Cortex of kidney (tissue), 1 donor: ENCODE results near the gene WDR90.

Experiments used
- DNase-seq: peaks from one replicate; lab custom pipeline; 2025; lab: John Stamatoyannopoulos, UW

Gene WDR90

DNA sequence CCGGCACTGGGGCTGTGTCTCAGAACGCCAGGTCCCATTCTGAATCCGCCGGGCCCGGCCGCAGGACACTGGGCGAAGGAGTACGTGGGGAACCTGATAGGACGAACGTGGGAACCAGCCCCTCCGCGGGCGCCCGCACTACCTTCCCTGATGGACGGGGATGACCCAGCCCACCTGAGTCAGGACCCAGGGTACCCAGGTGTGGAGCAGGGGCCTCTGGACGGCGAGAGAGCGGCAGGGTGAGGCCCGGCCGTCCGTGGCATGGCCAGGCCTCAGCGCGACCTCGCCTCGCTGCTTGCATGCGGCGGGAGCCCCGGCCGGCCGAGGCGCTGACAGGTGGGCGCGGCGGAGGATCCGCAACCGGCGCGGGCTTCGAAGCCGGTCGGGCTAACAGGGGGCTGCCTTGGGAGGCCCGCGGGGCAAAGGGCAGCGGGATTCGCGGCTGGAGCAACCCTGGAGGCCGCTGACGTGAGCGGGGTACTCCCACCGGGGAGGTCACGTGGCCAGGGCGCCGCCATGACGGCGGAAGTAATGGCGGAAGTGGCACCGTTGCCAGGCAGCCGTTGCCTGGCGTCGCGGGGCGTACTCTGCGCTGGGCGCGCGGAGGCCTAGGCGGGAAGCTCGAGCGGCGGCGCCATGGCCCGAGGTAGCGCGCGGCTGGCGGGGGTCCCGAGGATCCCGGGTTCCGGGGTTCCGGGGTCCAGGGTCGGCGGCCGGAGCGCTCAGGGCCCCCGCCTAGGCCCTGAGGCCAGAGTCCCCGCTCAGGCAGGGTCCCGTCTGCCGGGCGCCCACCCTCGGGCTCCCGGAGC, at the start of gene WDR90:
WDR90 (plus strand) TSS at position 585 of the 809 bp plus-strand sequence; CDS start at position 637, 52 bp downstream.
- DNase-seq = no peak

- no peak for DNase-seq
These were observed 48.4 kb upstream of the WDR90 start for GRCh38 chr16:600781-601180.

GRCh38 chr16:603933-604332, 45.2 kb upstream of the WDR90 start:
- no peak for DNase-seq

DNA sequence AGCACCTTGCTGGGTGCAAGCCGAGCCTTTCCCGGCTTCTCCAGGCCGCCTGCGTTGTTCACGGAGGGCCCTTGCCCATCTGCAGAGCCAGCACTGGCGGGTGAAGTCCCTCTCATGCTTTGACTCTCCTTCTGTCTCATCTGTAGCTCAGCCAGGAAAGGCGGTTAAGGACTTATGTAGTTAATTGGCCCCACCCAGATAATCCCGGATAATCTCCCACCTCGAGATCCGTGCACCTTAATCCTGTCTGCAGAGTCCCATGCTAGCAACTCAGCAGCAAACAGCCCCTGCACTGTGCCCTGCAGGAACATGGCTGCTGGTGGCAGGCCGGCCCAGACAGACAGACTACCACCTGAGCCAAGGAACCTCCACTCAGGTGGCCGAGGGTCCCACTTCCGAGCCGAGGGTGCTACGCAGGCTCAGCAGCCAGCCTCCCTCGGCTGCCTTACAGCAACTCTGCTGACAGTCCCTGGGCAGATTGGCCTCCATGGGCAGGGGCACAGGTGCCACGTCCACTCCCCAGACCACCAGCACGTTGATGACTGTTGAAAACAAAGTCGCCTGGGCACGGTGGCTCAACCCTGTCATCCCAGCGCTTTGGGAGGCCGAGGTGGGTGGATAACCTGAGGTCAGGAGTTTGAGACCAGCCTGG, 42.4 kb upstream of the WDR90 start:
- no peak for DNase-seq

DNA sequence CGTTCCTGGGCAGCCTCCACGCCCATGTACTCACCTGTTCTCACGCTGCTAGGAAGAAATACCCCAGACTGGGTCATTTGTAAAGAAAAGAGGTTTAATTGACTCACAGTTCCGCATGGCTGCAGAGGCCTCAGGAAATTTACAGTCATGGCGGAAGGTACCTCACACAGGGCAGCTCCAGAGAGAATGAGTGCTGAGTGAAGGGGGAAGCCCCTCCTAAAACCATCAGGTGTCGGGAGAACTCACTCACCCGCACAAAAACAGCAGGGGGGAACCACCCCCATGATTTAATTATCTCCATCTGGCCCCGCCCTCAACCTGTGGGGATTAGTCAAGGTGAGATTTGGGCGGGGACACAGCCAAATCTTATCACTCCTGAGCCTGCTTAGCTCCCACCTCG, 41.1 kb upstream of the WDR90 start:
- DNase-seq = no peak

DNA sequence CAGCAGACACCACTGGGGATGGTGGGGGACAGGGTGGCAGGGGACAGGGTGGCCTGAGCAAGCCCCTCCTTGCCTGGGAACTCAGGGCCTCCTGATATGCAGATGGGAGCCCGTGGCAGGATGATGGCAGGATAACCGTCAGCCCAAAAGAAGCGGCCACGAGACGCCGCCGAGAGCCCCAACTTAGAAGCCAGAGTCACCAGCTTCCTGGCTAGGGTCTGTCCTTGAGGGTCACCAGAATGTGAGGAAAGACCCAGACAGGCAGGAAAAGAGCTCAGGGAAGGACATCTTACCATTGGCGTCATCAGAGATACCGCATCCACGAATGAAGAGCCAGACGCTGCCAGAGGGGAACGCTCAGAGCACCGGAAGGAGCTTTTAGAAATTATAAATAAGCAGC, 39.8 kb upstream of the WDR90 start:
- DNase-seq = no peak

- no peak for DNase-seq
These were observed 39.2 kb upstream of the WDR90 start for GRCh38 chr16:609984-610383.

DNA sequence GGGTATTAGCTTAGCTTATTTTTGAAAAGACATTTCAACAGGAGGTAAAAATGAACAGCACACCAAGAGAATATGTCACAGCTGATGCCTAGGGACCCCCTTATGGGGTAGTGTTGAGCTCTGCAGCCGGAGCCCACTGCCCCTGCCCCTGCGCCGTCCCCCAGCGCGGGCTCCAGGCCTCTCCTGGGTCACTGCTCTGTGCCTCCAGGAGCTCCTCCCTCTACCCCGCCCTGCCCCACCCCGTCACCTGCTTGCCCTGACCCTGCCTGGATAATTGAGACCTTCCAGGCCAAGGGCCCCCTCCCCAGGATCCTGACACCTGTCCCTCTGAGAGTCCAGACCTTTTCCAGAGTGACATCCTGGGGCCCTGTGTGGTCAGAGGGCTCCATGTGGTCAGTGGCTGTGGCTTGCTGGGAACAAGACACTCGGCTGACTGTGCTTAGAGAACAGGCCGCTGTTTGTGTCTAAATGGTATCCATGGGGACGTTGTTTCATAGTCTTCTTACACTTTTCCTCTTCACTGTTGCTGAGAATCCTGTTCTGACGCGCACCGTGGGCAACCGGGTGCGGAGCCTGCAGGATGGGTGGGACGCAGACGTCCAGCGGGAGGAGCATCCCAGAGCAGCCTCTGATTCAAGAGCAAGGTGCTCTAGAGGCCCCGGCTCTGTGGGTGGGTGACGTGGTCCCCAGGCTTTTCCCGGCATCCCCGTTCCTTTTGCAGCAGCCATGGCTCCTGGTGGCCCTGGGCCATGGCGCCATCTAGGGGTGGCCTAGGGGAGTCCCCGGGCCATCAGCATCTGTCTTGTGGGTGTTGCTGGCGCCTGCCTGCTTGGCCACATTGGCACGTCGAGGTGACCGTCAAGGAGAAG, 38.4 kb upstream of the WDR90 start:
- DNase-seq = no peak

GRCh38 chr16:615122-615521, 34.0 kb upstream of the WDR90 start:
- DNase-seq = no peak

GRCh38 chr16:616733-617586, 32.2 kb upstream of the WDR90 start:
- no peak for DNase-seq

GRCh38 chr16:617855-618254, 31.3 kb upstream of the WDR90 start:
- no peak for DNase-seq

DNA sequence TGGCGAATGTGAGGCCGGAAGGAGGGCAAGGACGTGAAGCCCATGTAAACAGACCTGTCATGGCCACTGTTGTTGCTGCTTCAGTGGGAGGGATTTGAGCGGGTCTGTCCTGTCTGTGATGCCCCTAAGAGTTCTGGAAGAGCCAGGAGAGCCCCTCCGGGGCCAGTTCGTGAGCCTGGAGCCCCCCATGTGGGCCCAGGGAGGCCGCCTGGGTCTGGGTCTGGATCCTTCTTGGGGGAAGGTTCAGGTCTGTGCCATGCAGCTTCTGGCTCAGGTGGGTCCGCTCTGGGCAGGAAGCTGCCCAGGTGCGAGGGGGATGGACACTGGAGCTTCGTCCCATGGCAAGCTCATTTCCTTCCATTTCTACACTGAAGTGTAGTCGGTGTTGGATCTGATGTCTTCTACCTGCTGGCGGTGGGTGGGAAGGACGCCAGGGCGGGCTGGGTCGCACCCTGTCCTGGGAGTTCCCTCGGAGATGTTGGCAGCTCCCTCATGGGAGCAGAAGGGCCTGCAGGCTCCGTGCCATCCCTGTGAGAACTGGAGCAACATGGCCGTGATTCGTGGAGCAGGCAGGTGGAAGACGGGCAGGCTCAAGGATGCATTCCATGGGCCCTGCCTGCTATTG, 29.6 kb upstream of the WDR90 start:
- DNase-seq = no peak

DNA sequence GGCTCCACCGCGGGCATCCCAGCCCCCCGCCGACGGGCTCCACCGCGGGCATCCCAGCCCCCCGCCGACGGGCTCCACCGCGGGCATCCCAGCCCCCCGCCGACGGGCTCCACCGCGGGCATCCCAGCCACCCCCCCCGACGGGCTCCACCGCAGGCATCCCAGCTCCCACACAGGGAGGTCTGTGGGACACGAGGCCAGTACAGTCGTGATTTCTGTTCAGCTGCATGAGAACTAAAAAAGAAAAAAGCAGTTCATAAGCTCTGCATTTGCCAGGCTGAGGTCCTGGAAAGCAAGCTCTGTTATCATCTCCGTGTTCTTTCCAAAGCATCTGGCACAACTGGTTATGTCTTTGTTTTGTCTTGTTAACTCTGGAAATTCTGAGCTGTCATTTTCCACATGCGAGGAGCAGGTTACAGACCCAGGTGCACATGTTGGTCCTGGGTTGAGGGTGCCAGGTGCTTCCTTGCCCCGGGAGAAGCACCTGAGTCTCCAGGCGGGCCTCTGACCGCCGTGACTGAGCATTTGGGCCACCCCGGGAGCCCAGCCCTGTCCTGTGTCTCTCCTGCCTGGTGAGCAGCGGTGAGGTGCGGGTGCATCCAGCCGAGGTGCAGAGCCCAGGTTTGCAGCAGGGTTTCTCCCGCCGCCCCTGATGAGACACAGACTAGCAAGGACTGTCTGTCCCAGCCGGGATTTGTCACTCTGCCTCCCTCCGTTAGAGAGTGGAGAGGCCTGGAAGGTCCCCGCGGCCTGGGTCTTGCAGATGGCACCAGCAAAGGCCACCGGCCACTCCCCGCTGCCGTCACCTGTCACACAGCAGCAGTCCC, 28.3 kb upstream of the WDR90 start:
- no peak for DNase-seq

GRCh38 chr16:621526-622105, 27.5 kb upstream of the WDR90 start:
- no peak for DNase-seq

GRCh38 chr16:622920-623280, 26.3 kb upstream of the WDR90 start:
- no peak for DNase-seq

DNA sequence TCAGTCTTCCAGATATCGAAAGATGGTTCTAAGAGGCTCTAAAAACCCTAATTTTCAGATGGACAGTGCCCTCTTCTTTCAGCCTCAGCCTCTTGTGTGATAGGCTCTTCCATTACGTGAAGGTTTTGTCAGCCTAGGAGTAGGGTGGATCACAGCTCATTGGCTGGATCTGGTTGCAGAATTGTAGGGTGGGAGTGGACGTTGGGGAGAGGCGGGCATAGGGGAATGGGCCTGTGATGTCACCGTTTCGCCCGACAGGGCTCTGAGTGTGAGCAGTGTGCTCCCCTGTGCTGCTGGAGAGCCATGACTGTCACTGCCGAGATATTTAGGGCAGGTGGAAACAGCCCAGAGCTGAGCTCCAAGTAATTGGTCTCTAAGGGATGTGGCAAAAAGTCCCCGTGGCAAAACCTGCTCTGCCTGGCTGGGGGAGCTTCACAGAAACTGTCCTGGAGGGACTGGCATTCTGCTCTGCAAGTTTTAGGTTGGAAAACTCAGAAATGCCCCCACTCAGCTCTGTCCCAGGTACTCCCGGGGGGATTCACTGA, 24.6 kb upstream of the WDR90 start:
- no peak for DNase-seq

- DNase-seq = no peak
These were observed 23.8 kb upstream of the WDR90 start for GRCh38 chr16:625117-625976.

- no peak for DNase-seq
These were observed 23.0 kb upstream of the WDR90 start for GRCh38 chr16:625977-626765.
